SHP77 treated with DMSO at 0.1 percent for 48 hours (cell line): ENCODE measurements around the gene EVA1C.
"Not testable (repeated sequence)": the region's sequence is repeated elsewhere in the genome, so short reads cannot be mapped to it uniquely, and the experiment has no call there.

ENCODE experiments used
- DNase-seq: peaks from one replicate; lab custom pipeline; 2025; lab: John Stamatoyannopoulos, UW

The EVA1C gene

GRCh38 chr21:32462564-32462963, 50.1 kb downstream of the EVA1C start:
- DNase-seq: not testable (repeated sequence)

- no peak for DNase-seq
Measured at GRCh38 chr21:32463367-32463766, 50.9 kb downstream of the EVA1C start.

GRCh38 chr21:32463889-32464300, 51.4 kb downstream of the EVA1C start:
- no peak for DNase-seq

DNA sequence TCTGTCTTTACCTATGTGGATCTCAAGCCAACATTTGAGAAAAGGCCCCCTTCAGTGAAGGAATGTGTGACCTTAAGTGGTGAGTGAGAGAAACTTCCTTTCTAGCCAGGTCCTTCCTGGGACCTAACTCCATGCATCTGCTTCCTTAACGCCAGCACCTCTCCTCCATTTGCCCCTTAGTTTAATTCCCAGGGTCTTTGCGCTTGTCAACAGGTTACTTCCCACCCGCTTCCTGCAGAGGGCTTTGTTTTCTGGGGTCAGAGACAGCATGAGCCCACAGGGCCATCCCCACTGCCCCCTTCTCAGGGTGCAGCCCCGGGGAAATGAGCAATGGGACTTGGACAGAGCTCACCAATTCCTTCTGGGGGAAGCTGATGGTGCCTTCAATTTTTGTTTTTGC, 54.8 kb downstream of the EVA1C start:
- no peak for DNase-seq

DNA sequence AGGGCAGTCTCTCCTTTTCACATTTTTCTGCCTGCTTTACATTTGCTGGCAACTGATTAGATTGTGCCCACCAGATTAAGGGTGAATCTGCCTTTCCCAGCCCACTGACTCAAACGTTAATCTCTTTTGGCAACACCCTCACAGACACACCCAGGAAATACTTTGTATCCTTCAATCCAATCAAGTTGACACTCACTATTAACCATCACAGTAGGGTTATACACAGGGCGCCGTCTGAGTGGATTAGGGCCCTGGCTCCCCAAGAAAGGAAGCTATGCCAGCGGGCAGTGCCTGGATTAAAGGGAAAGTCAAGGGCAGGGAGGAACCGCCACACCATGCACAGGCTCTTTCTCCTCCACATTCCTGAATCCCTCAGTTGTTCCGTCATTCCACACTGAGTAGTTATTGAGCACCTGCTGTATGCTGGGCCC, 56.2 kb downstream of the EVA1C start:
- DNase-seq: no peak

DNA sequence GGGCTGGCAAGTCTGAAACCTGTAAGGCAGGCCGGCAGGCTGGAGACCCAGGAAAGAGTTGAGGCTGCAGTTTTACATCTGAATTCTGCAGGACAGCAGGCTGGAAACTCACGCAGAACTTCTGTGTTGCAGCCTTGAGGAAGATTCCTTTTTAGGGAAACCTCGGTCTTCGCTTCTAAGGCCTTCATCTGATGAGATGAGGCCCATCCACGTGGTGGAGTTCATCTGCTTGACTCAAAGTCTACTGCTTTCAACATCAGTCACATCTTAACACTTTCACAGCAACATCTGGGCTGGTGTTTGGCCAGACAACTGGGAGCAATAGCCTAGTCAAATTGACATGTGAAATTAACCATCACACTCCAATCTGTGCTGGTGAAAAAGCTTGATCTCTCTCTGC, 57.1 kb downstream of the EVA1C start:
- DNase-seq: no peak

DNA sequence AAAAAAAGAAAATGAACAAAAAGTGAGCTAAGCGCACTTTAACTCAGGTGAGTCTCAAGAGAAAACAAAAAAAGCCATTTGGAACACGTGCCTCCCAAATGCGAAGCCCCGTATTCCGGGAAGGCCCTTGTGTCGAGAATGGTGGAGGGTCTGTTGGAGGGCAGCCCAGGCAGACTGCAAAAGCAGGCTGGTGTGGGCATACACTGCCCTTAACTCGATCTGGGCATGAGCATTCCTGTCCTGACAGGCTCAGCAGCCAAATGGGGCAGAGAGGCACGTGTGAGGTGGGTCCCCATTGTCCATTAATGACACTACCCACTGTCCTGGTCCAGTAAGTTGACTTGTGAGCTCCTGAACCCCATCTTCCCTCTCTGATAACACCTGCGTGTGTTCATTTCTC, 57.7 kb downstream of the EVA1C start:
- no peak for DNase-seq

DNA sequence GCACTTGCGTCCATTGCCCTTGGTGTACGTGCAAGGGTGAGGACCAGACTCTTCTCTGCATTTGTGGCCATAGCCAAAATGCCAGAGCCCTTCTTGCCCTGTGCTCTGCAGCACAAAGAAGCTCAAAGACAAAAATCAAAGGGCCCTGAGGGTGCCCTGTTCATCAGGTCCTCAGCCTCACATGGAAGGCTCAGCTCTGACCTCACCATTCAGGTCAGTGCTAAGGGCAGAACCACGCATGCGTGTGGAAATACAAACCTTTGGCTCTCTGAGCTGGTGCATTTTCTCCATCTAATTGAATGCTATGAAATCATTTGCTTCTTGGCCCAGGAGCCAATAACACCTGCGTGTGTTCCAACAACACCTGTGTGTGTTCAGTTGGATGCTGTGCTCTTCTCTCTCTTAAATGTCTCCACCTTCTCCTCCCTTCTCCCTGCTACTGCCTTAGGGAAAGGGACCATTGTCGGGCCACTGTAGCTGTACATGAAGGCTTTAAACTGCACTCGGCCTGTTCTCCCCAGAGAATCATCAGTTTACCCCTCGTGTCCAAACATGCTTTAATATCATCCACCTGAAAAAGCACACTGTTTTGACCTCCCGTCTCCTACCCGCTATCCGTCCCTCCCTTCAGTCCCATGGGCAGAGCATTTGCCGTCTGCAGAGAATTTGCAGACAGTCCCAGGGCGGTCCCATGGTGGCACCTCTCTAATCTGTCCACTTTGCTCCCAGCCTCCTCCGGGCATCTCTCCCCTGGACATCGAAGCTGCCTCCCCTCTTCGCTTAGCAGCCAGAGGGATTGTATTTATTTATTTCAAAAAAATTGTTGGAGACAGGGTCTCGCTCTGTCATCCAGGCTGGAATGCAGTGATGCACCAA, 60.6 kb downstream of the EVA1C start:
- no peak for DNase-seq

DNA sequence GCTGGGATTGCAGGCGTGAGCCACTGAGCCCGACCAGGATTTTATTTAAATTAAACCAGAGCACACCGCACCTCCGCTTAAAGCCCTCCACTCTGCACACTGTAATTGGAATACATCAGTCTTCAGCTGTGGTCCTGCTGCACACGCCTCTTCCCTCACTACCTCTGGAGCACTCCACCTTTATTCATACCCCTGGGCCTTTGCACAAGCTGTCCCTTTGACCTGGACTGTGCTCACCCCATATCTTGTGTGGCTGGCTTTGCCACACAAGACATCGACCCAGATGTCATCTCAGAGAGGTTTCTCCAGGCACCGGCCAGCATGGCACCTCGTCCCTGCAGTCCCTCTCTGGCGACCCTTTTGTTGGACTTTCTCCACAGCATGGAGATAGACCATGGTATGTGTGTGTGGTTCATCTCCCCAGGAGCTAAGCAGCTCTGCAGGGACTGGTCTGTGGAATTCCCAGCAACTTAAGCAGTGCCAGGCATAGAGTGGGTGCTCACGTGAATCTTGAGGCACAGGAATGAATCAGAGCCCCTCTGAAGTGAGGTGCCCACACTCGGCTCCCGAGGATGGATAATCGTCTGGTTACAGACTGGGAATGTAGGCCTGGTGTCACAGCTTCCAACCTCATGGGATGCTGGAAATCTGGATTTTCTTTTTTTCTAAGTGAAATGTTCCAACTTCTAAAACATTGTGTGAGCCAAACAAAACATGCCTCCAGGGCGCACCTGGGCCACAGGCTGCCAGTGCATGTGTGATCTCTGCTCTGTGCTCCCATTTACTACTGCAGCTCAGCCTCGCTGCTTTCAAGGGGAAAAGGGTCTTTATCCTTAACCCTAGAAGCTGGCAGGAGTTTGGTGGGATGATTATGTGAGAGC, 61.9 kb downstream of the EVA1C start:
- no peak for DNase-seq

- no peak for DNase-seq
Measured at GRCh38 chr21:32475162-32475812, 62.8 kb downstream of the EVA1C start.

- DNase-seq: no peak
Measured at GRCh38 chr21:32476661-32477423, 64.3 kb downstream of the EVA1C start.

- DNase-seq: no peak
Measured at GRCh38 chr21:32477424-32477745, 64.9 kb downstream of the EVA1C start.

- DNase-seq: no peak
Measured at GRCh38 chr21:32481875-32482408, 69.4 kb downstream of the EVA1C start.

- no peak for DNase-seq
Measured at GRCh38 chr21:32482565-32483292, 70.2 kb downstream of the EVA1C start.

- DNase-seq: no peak
Measured at GRCh38 chr21:32483293-32483595, 70.7 kb downstream of the EVA1C start.

DNA sequence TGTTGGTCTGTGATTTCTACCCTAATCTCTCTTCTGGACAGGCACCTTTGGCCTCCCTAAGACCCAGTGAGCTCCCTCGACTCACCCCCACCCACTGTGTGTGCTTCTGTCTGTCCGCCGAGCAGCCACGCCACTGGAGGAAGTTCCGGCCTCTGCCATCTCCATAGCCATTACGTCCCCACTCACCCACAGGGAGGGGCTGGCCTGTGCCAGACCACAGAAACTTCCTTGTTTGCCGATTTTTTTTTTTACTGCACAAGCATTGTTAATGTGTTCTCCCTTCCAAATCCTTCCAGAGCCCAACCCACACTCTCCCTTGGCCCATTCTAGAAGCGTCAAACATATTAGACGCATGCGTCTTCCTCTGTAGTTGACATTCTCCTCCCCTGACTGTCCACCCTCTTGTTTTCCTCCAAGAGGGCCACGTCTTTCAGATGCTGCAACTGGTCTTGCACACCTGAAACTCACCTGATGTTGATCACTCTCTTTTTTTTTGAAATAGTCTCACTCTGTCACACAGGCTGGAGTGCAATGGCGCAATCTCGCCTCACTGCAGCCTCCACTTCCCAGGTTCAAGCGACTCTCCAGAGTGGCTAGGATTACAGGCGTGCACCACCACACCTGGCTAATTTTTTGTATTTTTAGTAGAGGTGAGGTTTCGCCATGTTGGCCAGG, 72.3 kb downstream of the EVA1C start:
- DNase-seq: no peak

- DNase-seq: no peak
Measured at GRCh38 chr21:32492376-32492775, 79.9 kb downstream of the EVA1C start.

- DNase-seq: no peak
Measured at GRCh38 chr21:32494934-32495709, 82.6 kb downstream of the EVA1C start.

GRCh38 chr21:32496568-32496967, 84.1 kb downstream of the EVA1C start:
- no peak for DNase-seq
